Osteocyte (in vitro differentiated cells): Measurements from ENCODE around the gene ADGRA1. TPM values are rescaled to one million over a fixed set of nuclear protein-coding genes. Genes with fewer than 3 reads are reported as not detected.

Experiments
- DNase-seq: peaks from one replicate; pipeline ENCODE4 v3.0.0; 2021; ENCODE audit warnings: mixed read lengths; ENCODE audit not compliant: unreplicated experiment; ENCODE audit errors: extremely low spot score
- H3K27ac Mint-ChIP-seq: one replicate; pipeline ENCODE4 v1.8.0; 2021; ENCODE audit warnings: mild to moderate bottlenecking, mixed read lengths; ENCODE audit not compliant: unreplicated experiment
- H3K27me3 Mint-ChIP-seq: one replicate; pipeline ENCODE4 v1.8.0; 2021; ENCODE audit warnings: mixed read lengths; ENCODE audit not compliant: unreplicated experiment
- H3K36me3 Mint-ChIP-seq: one replicate; pipeline ENCODE4 v1.8.0; 2021; ENCODE audit warnings: mixed read lengths; ENCODE audit not compliant: unreplicated experiment
- H3K4me1 Mint-ChIP-seq: one replicate; pipeline ENCODE4 v1.8.0; 2021; ENCODE audit warnings: mixed read lengths; ENCODE audit not compliant: unreplicated experiment
- H3K4me3 Mint-ChIP-seq: one replicate; pipeline ENCODE4 v1.8.0; 2021; ENCODE audit warnings: mild to moderate bottlenecking, moderate library complexity, mixed read lengths; ENCODE audit not compliant: unreplicated experiment
- H3K9me3 Mint-ChIP-seq: one replicate; pipeline ENCODE4 v1.8.0; 2021; ENCODE audit warnings: mixed read lengths; ENCODE audit not compliant: unreplicated experiment
- total RNA-seq: library from RNA; stranded (reverse); gene quantifications from 2 replicates; pipeline ENCODE4 v1.2.1, GENCODE V29; 2021
- TF ChIP-seq, protein P1 (sequence below): fragments of 200-600 bp; sonication (generic); IDR thresholded peaks from 2 replicates; pipeline ENCODE4 v1.5.0; 2021; ENCODE audit warnings: antibody characterized with exemption, mild to moderate bottlenecking, moderate library complexity

Gene ADGRA1
- total RNA-seq, 1 donor from 2014 or later: not detected

DNA sequence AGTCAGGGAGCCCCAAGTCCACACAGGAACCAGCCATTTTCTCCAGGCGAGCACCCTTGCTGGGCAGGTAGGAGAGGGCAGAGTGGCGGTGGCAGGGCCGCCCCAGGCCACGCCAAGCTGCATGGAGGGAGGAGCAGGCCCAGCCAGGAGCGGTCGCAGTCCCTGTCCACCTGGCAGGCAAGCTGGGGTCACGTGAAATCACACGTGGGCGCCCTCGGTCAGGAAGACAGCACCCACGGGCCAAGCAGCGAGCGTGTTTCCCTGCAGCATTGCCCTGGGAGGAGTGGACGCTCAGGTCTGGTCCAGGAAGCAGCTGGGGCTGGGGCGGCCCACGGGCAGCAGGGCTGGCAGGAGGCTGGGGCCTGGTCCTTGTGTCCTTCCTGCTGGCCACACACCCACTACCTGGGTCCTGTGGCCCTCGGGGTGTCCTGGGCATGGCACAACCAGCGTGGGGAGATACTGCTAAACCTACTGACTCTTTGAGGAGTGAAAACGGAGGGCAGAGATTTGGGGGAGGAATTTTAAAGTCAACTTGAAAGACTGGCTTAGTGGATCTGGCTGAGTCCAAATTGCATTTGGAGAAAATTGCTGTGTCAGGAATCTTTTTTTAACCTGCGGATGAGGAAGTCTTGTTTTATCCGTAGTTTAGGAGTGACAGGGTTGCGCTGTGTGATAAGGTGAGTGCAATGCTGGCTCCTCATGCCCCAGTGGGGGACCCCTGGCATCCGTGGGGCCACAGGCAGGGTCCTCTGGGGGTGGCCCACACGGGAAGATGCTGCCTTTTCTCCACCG is 12.2 kb upstream of the ADGRA1 start:
- no peak overlapping the region for H3K27ac Mint-ChIP-seq
- H3K4me3 Mint-ChIP-seq: no peak overlapping the region
- TF ChIP-seq, protein P1, sequence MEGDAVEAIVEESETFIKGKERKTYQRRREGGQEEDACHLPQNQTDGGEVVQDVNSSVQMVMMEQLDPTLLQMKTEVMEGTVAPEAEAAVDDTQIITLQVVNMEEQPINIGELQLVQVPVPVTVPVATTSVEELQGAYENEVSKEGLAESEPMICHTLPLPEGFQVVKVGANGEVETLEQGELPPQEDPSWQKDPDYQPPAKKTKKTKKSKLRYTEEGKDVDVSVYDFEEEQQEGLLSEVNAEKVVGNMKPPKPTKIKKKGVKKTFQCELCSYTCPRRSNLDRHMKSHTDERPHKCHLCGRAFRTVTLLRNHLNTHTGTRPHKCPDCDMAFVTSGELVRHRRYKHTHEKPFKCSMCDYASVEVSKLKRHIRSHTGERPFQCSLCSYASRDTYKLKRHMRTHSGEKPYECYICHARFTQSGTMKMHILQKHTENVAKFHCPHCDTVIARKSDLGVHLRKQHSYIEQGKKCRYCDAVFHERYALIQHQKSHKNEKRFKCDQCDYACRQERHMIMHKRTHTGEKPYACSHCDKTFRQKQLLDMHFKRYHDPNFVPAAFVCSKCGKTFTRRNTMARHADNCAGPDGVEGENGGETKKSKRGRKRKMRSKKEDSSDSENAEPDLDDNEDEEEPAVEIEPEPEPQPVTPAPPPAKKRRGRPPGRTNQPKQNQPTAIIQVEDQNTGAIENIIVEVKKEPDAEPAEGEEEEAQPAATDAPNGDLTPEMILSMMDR: no peak
- DNase-seq: no peak
- no peaks in the 10 kb centered on the region for H3K4me1 Mint-ChIP-seq
- H3K9me3 Mint-ChIP-seq: peaks cover 5% of the 10 kb centered on the region
- no peaks in the 10 kb centered on the region for H3K36me3 Mint-ChIP-seq
- H3K27me3 Mint-ChIP-seq: no peaks in the 10 kb centered on the region

DNA sequence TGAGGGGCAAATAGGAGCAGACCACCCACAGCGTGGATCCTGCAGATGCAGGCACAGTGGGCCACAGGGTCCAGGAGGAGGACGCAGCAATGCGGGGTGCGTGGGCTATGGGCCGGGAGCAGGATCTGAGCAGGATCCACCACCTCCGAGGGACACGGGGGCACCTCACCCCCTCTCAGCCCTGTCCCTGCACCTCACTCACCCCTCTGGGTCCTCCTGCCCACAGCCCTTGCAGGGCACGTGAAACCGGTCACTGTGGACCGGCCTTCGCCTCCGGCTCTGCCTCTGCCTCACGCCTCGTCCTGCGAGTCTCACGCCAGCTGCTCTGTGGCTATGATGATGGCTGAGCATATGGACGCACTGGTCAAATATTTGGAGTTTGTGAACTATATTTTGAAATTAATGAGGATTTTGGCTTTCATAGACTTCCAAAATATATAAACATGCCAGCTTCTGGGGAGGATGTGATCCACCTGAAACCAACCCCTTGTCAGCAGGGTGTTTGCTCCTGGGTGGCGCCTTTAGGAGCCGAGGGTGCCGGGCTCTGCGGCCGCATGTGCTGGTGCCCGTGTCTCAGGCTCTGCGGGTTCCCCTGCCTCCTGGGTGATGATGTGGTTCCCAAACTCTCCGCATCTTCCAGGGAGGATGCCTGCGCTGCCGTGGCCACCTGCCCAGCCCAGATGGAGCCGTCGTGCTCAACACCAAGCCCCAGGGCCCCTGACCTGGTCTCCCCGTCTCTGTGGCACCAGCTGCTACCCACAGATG is 11.3 kb upstream of the ADGRA1 start:
- no peaks in the 10 kb centered on the region for H3K36me3 Mint-ChIP-seq
- no peak for DNase-seq
- peaks cover 5% of the 10 kb centered on the region for H3K9me3 Mint-ChIP-seq
- no peak overlapping the region for H3K27ac Mint-ChIP-seq
- no peaks in the 10 kb centered on the region for H3K4me1 Mint-ChIP-seq
- H3K4me3 Mint-ChIP-seq: no peak overlapping the region
- TF ChIP-seq, protein P1: no peak
- H3K27me3 Mint-ChIP-seq: no peaks in the 10 kb centered on the region

DNA sequence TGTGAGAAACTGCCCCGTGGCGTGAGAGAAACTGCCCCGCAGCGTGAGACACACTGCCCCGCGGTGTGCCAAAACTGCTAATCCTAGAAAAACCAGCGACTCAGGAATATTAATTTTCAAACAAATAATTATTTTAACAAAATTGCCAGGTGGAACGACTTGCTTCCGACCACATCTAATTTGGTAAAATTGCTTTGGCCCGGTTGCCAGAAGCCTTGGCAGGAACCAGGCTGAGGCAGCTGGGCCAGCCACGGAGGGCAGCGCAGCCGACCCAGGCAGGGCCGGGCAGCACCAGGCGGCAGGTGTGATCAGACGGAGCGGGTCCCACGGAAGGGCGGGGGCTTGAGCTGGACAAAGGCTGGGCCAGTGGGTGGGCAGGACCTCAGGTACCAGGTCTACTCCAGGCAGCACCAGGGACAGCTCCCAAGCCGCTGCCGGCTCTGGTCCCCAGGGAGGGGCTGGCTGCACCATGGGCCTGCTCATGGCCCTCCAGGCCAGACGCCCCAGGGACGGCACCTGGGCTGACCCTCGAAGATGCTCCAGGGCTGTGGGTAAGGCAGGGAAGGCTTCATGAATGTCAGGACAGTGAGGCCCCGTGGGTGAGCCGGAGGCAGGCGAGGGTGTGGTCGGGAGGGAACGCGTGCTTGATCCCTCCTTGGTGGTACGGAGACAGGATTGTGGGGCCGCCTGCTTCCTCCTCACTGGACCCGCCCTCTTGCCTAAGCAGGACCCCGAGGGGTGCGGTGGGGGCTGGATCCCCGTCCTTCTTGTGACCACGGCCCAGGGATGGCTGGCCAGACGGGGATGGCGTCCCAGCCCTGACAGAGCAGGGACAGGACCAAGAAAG is 7.7 kb upstream of the ADGRA1 start:
- TF ChIP-seq, protein P1: no peak
- DNase-seq: no peak
- Mint-ChIP-seq H3K27ac (no peak overlapping the region), H3K36me3 (no peaks in the 10 kb centered on the region), H3K9me3 (no peaks in the 10 kb centered on the region), H3K4me3 (no peak overlapping the region), H3K4me1 (no peaks in the 10 kb centered on the region), H3K27me3 (no peaks in the 10 kb centered on the region)

DNA sequence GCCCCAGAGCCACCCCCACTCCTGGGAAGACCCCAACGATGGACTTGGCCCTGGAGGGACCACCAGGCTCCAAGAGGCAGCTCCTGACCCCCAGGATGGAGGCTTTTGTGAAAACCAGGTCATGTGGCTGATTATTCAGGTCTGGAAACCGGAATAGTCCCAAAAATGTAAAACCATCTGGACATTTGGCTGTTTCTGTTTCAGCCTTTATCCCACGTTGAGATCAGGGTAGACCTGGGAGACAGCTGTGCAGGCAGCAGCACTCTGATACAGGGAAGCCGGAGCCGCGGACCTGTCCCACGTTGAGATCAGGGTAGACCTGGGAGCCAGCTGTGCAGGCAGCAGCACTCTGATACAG is 7.1 kb upstream of the ADGRA1 start:
- H3K9me3 Mint-ChIP-seq: no peaks in the 10 kb centered on the region
- H3K27ac Mint-ChIP-seq: no peak overlapping the region
- no peak overlapping the region for H3K4me3 Mint-ChIP-seq
- H3K36me3 Mint-ChIP-seq: no peaks in the 10 kb centered on the region
- no peaks in the 10 kb centered on the region for H3K27me3 Mint-ChIP-seq
- no peak for DNase-seq
- no peaks in the 10 kb centered on the region for H3K4me1 Mint-ChIP-seq
- TF ChIP-seq, protein P1: no peak
